Activated T-cell treated with anti-CD3 and anti-CD28 coated beads, Interleukin-2, amount 50 U/mL, for 4 hours (primary cell): ENCODE results near the gene ELMO1. TPM values are rescaled to one million over a fixed set of nuclear protein-coding genes. Genes with fewer than 3 reads are reported as not detected.

Experiments
- ATAC-seq, 2 donors: fragments of 200-7000 bp; cut with Tn5 transposase; one replicate each; pipeline ENCODE4 v1.10.0; 2021
- DNase-seq: peaks from one replicate; pipeline ENCODE4 v3.0.0-alpha.2; 2020
- H3K27me3 Mint-ChIP-seq: one replicate; pipeline ENCODE4 v1.8.0; 2021; ENCODE audit warnings: low read depth, mixed read lengths
- H3K36me3 Mint-ChIP-seq: one replicate; pipeline ENCODE4 v1.8.0; 2022; ENCODE audit warnings: mixed read lengths; ENCODE audit not compliant: insufficient read depth
- H3K4me1 Mint-ChIP-seq: one replicate; pipeline ENCODE4 v1.8.0; 2021; ENCODE audit warnings: low read depth, mixed read lengths
- H3K4me3 Mint-ChIP-seq: one replicate; pipeline ENCODE4 v1.8.0; 2021; ENCODE audit warnings: mild to moderate bottlenecking, moderate library complexity, mixed read lengths
- H3K9me3 Mint-ChIP-seq: one replicate; pipeline ENCODE4 v1.8.0; 2021; ENCODE audit warnings: mixed read lengths
- total RNA-seq, 3 donors: library from RNA; stranded (reverse); gene quantifications; one replicate each; pipeline ENCODE4 v1.2.1, GENCODE V29; 2021

ELMO1 gene
- total RNA-seq, 3 donors from 2014 or later = 117 to 137 (median 118) TPM

DNA sequence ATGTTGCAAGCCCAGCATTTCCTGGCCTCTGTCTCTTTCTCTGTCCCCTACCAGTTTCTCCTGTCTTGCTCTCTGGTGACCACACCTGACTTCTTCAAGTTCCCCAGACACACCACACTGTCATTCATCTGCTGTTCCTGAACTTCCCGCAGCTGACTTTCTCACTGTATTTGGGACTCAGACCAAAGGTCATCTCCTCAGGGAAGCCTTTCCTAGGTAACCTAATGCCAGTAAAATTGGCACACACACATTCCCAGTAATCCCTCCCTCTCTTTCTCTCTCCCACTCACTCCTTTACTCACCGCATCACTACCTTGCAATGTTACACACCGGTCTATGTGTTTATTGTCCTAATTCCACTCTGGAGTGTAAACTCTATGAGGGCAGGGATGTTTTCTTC is 81.7 kb downstream of the ELMO1 start:
- Mint-ChIP-seq H3K27me3 (no peaks in the 10 kb centered on the region), H3K4me3 (no peak overlapping the region), H3K36me3 (peaks cover 9% of the 10 kb centered on the region), H3K4me1 (peaks cover 76% of the 10 kb centered on the region), H3K9me3 (no peaks in the 10 kb centered on the region)
- ATAC-seq = no peak
- DNase-seq = no peak

DNA sequence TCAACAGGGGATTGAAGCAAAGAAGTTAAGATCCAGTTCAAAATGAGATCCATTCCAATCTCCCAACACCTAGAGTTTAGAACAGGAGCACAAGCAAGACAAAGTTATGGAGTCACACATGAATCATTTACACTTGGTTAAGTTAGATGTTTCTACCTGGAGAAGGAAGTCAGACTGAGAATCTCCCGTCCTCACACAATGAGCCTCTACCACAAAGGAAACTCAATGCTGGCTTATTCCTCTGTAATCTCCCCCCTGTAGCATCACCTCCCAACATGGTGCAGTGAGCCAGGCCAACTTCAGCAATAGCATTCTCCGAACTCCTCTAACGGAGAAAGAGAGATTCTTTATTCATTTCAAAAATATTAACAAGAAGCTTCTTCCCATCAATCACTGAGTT is 82.2 kb downstream of the ELMO1 start:
- H3K9me3 Mint-ChIP-seq = no peaks in the 10 kb centered on the region
- no peak overlapping the region for H3K4me3 Mint-ChIP-seq
- DNase-seq = no peak
- no peaks in the 10 kb centered on the region for H3K27me3 Mint-ChIP-seq
- peaks cover 74% of the 10 kb centered on the region for H3K4me1 Mint-ChIP-seq
- no peak for ATAC-seq
- H3K36me3 Mint-ChIP-seq = peaks cover 9% of the 10 kb centered on the region

DNA sequence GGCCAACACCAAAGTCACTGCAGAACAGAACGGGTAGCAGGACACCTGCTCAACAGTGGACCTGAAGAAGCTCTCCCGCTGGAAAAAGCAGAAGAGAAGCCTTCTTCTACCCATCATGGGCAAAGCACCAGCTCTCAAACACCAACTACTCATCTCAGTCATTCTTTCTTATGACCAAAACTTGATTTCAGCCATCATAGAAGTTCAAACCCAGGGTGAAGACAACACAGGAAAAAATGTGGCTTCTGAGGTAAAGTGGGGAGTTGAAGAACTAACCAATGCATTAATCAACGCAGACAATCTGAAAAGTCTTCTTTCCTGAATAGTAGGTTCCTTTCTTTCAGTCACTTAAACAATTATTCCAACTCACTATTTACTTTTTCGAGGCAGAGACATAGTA is 83.3 kb downstream of the ELMO1 start:
- Mint-ChIP-seq H3K9me3 (no peaks in the 10 kb centered on the region), H3K36me3 (peaks cover 5% of the 10 kb centered on the region), H3K27me3 (no peaks in the 10 kb centered on the region), H3K4me1 (peaks cover 76% of the 10 kb centered on the region), H3K4me3 (peak overlapping the region; percentile 32)
- peak; percentile 38 to 41 for ATAC-seq
- no peak for DNase-seq

DNA sequence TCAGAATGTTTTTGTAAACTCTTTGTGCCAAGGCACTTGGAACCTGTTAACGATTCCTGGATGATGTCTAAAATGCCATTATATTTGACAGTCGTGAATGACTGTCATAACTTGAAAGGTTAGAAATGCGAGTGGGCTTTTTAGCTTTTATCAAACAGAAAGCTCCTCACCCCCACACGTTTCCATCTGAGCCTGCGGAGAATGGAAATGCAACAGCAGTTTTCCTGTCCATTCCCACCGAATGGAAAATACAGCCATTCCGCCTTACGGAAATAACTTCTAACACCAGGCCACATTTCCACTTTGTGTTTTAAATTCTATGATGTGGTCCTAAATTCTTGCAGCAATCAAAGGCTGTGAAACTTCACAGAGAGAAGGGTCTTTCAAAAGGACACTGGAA is 83.8 kb downstream of the ELMO1 start:
- H3K36me3 Mint-ChIP-seq = peaks cover 5% of the 10 kb centered on the region
- H3K27me3 Mint-ChIP-seq = no peaks in the 10 kb centered on the region
- no peak overlapping the region for H3K4me3 Mint-ChIP-seq
- DNase-seq (no peak), ATAC-seq (no peak)
- no peaks in the 10 kb centered on the region for H3K9me3 Mint-ChIP-seq
- peaks cover 77% of the 10 kb centered on the region for H3K4me1 Mint-ChIP-seq

DNA sequence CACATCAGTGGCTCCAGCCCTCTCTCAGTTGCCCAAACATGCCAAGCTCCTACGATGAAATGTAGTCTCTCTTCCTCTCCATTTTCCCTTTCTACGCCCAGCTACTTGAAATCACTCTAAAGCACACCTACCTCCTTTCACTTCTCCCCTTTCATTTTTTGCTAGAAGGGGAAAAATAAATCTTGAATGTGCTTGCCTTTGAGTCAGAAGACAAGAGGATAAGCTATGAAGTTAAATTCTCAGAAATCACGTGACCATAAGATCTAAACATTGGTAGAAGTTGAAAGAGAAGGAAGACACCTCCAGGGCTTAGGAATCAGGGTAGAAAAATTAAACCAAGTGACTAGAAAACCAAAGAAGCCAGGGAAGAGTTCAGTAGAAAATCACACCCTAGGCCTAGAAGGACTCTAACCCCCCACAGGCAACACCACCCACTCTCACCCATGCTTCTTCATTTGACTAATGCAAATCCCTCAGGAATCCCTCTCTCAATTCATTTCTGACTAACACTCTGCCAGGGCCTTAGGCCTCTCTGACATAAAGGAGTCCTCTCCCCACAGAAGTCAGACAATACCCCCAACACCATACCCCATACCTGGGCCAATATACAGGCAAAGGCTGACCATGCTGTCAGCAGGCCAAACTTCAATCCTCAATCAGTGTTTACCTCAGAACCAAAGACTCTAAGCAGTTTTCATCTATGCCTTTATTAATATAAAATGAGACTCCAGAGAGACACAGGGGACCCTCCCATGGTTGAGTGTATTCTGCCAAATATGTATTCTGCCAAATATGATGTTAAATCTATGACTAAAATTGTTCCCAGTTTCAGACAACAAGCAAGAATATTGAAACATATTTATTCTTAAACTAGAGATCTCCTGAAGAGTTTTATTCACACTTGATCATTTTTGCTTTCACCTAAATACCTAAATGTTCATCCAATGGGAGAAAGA is 84.8 kb downstream of the ELMO1 start:
- DNase-seq (no peak), ATAC-seq (peak; percentile 61 to 65)
- Mint-ChIP-seq H3K27me3 (no peaks in the 10 kb centered on the region), H3K4me3 (peak overlapping the region; percentile 58), H3K9me3 (no peaks in the 10 kb centered on the region), H3K36me3 (peaks cover 5% of the 10 kb centered on the region), H3K4me1 (peaks cover 82% of the 10 kb centered on the region)

DNA sequence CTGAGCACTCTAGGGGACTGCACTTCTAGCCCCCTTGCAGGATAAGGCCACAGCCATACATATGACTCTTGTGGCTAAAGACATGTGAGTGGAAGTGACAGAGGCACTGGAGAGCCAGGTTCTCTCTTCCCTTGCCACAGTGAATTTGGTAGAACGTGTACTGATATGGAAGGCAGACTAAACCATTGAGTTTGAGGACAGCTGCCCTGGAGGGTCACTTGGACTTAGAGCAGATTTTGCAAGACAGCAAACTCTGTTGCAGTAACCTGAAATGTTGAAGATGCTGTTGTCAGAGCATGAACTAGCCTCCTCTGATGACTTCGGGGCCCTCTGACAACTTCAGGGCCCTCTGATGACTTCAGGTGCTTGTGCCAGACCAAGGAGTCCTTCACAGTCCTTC is 85.9 kb downstream of the ELMO1 start:
- H3K36me3 Mint-ChIP-seq = peaks cover 5% of the 10 kb centered on the region
- H3K9me3 Mint-ChIP-seq = no peaks in the 10 kb centered on the region
- DNase-seq (no peak), ATAC-seq (no peak)
- no peaks in the 10 kb centered on the region for H3K27me3 Mint-ChIP-seq
- peak overlapping the region; percentile 58 for H3K4me3 Mint-ChIP-seq
- H3K4me1 Mint-ChIP-seq = peaks cover 85% of the 10 kb centered on the region

DNA sequence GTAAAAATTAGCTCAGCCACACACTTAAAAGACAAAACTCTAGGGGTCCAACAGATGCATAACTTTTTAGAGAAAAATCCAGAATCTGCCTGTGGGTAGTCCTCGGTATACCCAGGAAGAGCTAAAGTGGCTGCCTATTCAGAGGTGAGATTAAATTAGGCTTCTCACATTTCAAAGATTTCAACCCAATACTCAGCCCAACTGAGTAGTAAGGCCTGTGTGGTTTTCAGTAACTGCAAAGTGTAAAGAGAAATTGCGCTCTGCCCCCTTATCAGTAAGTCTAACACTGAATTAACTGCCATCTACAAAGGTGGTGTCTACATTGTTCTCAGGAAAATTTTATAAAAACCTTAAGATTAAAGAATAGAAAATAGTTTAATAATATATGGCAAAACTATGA is 88.2 kb downstream of the ELMO1 start:
- Mint-ChIP-seq H3K36me3 (peaks cover 4% of the 10 kb centered on the region), H3K4me1 (peaks cover 85% of the 10 kb centered on the region), H3K27me3 (no peaks in the 10 kb centered on the region), H3K9me3 (no peaks in the 10 kb centered on the region), H3K4me3 (peak overlapping the region; percentile 54)
- DNase-seq = no peak
- no peak for ATAC-seq

DNA sequence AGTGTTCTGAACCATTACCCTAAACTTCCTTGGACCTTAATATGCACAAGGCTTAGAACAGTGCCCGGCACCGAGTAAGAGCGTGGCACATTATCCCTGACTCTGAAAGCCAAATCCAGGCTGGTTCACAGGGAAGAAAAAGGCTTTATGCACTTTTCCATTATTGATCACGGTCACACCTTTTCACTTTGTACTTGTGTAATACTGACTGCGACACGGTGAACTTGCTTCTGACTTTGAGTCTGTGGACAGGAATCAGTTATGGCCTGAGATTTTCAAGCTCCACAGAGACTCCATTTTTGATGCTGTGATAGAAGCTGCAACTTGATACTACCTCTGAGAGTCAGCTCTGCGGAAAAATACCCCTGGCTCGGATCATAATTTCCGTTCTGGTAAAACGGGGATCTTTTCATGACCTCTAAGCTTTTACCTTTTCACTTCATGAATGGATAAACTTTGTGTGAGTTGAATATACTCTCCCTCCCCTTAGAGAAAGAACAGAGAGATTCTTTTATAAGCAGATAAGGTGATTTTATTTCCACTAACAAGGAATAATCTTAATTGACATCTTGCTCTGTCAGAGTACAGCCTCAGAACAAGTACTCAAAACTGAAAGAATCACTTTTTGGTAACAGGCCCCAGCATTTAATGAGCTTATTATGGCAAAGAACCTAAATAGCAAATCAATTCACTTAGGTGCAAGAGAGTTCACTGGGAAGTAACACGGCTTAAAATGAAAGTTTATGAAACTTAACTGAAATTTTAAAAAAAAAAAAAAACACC is 88.8 kb downstream of the ELMO1 start:
- H3K36me3 Mint-ChIP-seq = peaks cover 4% of the 10 kb centered on the region
- peak overlapping the region; percentile 54 for H3K4me3 Mint-ChIP-seq
- no peaks in the 10 kb centered on the region for H3K27me3 Mint-ChIP-seq
- no peak for DNase-seq
- no peaks in the 10 kb centered on the region for H3K9me3 Mint-ChIP-seq
- peaks cover 85% of the 10 kb centered on the region for H3K4me1 Mint-ChIP-seq
- ATAC-seq = peak in 1 of 2 donors; percentile 36

DNA sequence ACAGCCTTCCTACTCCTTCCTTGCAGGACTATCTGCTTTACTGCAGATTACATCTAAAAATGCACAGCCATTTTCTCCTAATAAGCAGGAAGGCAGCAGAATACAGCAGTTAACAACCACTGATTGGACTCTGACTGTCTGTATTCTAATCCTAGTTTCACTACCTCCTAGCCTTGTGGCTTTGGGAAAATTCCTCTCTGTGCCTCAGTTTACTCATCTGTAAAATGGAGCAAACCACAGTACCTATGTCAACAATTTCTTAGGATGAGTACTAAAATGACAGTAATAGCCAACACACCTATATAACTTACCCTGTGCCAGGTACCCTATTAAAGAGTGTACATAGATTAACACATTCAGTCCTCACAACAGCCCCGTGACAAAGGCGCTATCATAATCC is 89.5 kb downstream of the ELMO1 start:
- Mint-ChIP-seq H3K9me3 (no peaks in the 10 kb centered on the region), H3K4me1 (peaks cover 85% of the 10 kb centered on the region), H3K36me3 (peaks cover 4% of the 10 kb centered on the region), H3K4me3 (no peak overlapping the region), H3K27me3 (no peaks in the 10 kb centered on the region)
- no peak for ATAC-seq
- no peak for DNase-seq

DNA sequence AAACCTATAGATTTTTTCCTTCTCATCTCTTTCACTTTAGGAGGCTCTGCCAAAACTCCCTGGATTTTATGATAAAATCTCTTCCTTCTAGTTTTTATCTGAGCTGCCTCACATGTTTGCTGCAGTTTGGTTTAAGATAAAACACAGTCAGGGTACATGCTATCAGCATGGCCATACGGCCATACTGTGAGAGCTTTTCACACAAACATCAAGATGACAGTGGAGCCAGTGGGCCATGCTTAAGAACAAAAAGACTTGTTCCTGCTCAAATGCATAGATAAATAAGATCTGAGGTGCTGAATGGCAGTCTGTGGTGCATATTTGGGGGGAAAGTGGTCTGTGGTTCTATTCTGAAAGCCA is 91.0 kb downstream of the ELMO1 start:
- H3K36me3 Mint-ChIP-seq = peaks cover 4% of the 10 kb centered on the region
- no peaks in the 10 kb centered on the region for H3K27me3 Mint-ChIP-seq
- peaks cover 82% of the 10 kb centered on the region for H3K4me1 Mint-ChIP-seq
- ATAC-seq (no peak), DNase-seq (no peak)
- no peaks in the 10 kb centered on the region for H3K9me3 Mint-ChIP-seq
- no peak overlapping the region for H3K4me3 Mint-ChIP-seq

DNA sequence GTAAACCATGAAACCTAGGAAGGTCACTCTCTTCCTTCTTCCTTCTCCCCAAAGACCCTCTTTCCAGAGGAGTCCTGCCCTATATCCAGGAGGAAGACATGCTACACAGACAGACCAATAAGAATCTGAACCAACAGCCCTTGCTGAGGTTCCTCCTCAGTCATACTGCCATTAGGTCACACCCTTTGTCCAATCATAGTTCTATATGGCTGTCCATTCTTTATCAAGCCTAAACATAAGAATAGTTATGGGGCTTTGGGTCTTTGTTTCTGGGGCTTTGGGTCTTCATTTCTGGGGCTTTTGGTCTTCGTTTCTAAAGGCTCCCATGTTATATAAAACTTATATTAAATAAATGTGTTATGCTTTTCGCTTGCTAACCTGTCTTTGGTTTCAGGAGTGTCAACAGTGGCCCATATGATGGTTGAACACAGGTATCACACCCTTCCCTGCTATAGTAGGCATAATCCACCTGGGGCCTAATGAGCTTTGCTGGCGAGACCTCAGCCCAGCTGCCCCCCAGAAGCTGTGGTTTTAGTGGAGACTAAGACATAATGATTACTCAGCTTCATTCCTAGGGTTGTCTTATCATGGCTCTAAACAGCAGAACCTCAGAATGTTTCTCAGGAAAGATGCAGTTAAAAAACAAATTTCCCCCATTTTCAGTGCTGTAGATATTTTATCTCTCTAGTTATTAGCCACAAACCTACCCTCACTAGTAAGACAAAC is 91.6 kb downstream of the ELMO1 start:
- Mint-ChIP-seq H3K27me3 (no peaks in the 10 kb centered on the region), H3K4me1 (peaks cover 82% of the 10 kb centered on the region), H3K36me3 (peaks cover 2% of the 10 kb centered on the region), H3K9me3 (no peaks in the 10 kb centered on the region), H3K4me3 (no peak overlapping the region)
- DNase-seq = no peak
- ATAC-seq = no peak

DNA sequence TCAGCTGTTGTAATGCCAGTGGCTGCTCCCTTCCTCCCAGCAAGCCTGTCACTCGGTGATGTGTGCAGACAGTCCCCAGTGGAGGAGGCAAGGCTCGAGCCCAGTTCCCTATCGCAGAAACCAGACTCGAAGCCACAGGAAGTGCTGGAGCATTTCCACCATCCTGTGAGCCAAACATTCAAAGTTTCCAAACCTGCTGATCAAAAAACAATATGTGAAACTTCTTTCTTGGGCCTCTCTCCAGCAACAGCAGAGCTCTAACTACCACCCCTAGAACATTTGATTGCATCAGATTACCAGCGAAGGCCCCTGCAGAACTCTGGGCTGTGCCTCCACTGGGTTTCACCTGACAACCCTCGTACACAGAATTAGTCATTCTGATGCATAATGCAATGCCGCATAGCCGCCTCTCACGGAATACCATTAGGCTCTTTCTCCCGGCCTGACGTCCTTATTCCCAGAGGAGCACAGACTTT is 94.0 kb downstream of the ELMO1 start:
- peaks cover 84% of the 10 kb centered on the region for H3K4me1 Mint-ChIP-seq
- no peaks in the 10 kb centered on the region for H3K27me3 Mint-ChIP-seq
- no peaks in the 10 kb centered on the region for H3K9me3 Mint-ChIP-seq
- H3K4me3 Mint-ChIP-seq = peak overlapping the region; percentile 88
- DNase-seq = peak; percentile 56
- peak; percentile 84 to 85 for ATAC-seq
- peaks cover 10% of the 10 kb centered on the region for H3K36me3 Mint-ChIP-seq

DNA sequence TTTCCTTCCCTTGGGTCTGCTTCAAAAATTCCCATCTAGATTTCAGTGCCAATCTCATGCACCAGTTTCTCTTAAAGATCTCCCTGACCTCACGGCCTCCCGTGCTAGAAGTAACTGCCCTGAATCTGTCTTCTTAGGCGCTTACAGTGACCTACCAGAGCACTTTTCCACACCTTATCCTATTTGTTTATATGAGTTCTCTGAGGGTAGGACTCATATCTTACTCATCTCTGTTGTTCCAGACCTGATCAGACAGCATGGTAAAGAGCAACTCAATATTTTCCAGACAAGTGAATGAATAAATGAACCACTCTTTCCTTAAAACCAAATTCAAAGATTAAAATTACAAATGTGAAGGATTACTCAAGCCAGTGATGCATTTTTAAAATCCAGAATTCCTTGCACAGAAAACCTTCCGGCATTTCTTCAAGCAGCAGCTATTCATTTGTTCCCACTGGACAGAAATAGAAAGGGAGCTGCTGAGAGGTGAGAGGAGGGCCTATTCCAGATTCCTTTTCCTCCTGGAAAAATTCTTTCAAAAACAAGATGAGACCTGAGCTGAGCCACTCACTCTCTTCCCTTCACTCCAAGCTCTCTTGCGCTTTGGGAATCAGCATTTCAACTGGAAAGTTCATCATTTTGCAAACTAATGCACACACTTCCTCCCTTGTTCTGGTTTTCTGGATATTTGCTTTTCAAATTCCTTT is 94.6 kb downstream of the ELMO1 start:
- Mint-ChIP-seq H3K36me3 (peaks cover 12% of the 10 kb centered on the region), H3K9me3 (no peaks in the 10 kb centered on the region), H3K4me3 (peak overlapping the region; percentile 88), H3K27me3 (no peaks in the 10 kb centered on the region), H3K4me1 (peaks cover 80% of the 10 kb centered on the region)
- ATAC-seq (peak; percentile 34 to 35), DNase-seq (no peak)
